OCI-LY3 (cell line): Measurements from ENCODE around the gene SREK1.
"Not testable (repeated sequence)": the region's sequence is repeated elsewhere in the genome, so short reads cannot be mapped to it uniquely, and the experiment has no call there.

Experiments
- H2AFZ ChIP-seq: fragments of 200-600, 300-600 bp; shearing (Covaris generic); 2 replicates; pipeline ENCODE4 v1.6.0; 2014; ENCODE audit warnings: antibody characterized with exemption, low read depth, low read length
- H3K27ac ChIP-seq: fragments of 200-600, 300-600 bp; sonication (generic); 2 replicates; pipeline ENCODE4 v1.5.1; 2014; ENCODE audit warnings: mild to moderate bottlenecking, low read length, moderate library complexity, mixed read lengths
- H3K27me3 ChIP-seq: fragments of 200-600, 300-600 bp; sonication (generic); 2 replicates; pipeline ENCODE4 v1.6.1; 2014; ENCODE audit warnings: low read depth, low read length, mixed read lengths
- H3K36me3 ChIP-seq: fragments of 200-600, 300-600 bp; sonication (generic); replicated peaks from 2 replicates; pipeline ENCODE3; 2014; ENCODE audit warnings: low read depth, low read length, mixed read lengths
- H3K4me1 ChIP-seq: fragments of 300-600, 200-600 bp; sonication (generic); 2 replicates; pipeline ENCODE4 v1.6.1; 2014; ENCODE audit warnings: low read length, mixed read lengths
- H3K4me2 ChIP-seq: fragments of 200-600, 300-600 bp; sonication (generic); 2 replicates; pipeline ENCODE4 v1.6.1; 2014; ENCODE audit warnings: low read length, mixed read lengths
- H3K4me3 ChIP-seq: fragments of 300-600, 200-600 bp; sonication (generic); 2 replicates; pipeline ENCODE4 v1.5.1; 2014; ENCODE audit warnings: antibody characterized with exemption, mild to moderate bottlenecking, low read length, moderate library complexity
- H3K79me2 ChIP-seq: fragments of 300-600, 200-600 bp; shearing (Covaris generic); 2 replicates; pipeline ENCODE4 v1.6.1; 2014; ENCODE audit warnings: mild to moderate bottlenecking, low read length, mixed read lengths
- H3K9ac ChIP-seq: fragments of 300-600, 200-600 bp; shearing (Covaris generic); 2 replicates; pipeline ENCODE4 v1.6.0; 2014; ENCODE audit warnings: mild to moderate bottlenecking, low read length, moderate library complexity
- H3K9me3 ChIP-seq: fragments of 200-600, 300-600 bp; shearing (Covaris generic); 2 replicates; pipeline ENCODE4 v1.6.1; 2014; ENCODE audit warnings: low read length, mixed read lengths; ENCODE audit not compliant: insufficient read depth
- H4K20me1 ChIP-seq: fragments of 200-600, 300-600 bp; sonication (generic); 2 replicates; pipeline ENCODE4 v1.6.1; 2016; ENCODE audit warnings: low read length, mixed read lengths; ENCODE audit not compliant: insufficient read depth
- EZH2phosphoT487 ChIP-seq: fragments of 200-600 bp; shearing (Covaris generic); IDR thresholded peaks from 2 replicates; pipeline ENCODE4 v1.6.1; 2018; ENCODE audit warnings: antibody characterized with exemption, mixed run types, low read depth
- TF ChIP-seq, protein P1 (sequence below): fragments of 200-600, 300-600 bp; sonication (generic); IDR thresholded peaks from 2 replicates; pipeline ENCODE4 v1.5.1; 2014; ENCODE audit warnings: antibody characterized with exemption, low read length, low read depth

Gene SREK1

DNA sequence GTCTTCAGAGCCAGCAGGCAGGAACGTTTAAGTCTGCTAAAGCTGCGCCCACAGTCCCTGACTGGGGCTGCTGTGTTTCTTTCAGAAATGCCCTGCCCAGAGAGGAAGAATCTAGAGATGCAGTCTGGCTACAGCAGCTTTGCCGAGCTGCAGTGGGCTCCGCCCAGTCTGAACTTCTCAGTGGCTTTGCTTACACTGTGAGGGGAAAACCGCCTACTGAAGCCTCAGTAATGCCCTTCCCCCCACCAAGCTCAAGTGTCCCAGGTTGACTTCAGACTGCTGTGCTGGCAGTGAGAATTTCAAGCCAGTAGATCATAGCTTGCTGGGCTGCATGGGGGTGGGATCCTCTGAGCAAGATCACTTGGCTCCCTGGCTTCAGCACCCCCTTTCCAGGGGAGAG is 78.4 kb downstream of the SREK1 start:
- no peak overlapping the region for H3K9ac ChIP-seq
- H3K4me1 ChIP-seq: no peaks in the 10 kb centered on the region
- no peaks in the 10 kb centered on the region for H3K36me3 ChIP-seq
- no peaks in the 10 kb centered on the region for H4K20me1 ChIP-seq
- H3K4me3 ChIP-seq: no peak overlapping the region
- H3K9me3 ChIP-seq: no peaks in the 10 kb centered on the region
- no peak overlapping the region for H3K27ac ChIP-seq
- H2AFZ ChIP-seq: no peak overlapping the region
- H3K79me2 ChIP-seq: no peaks in the 10 kb centered on the region
- TF ChIP-seq, protein P1, sequence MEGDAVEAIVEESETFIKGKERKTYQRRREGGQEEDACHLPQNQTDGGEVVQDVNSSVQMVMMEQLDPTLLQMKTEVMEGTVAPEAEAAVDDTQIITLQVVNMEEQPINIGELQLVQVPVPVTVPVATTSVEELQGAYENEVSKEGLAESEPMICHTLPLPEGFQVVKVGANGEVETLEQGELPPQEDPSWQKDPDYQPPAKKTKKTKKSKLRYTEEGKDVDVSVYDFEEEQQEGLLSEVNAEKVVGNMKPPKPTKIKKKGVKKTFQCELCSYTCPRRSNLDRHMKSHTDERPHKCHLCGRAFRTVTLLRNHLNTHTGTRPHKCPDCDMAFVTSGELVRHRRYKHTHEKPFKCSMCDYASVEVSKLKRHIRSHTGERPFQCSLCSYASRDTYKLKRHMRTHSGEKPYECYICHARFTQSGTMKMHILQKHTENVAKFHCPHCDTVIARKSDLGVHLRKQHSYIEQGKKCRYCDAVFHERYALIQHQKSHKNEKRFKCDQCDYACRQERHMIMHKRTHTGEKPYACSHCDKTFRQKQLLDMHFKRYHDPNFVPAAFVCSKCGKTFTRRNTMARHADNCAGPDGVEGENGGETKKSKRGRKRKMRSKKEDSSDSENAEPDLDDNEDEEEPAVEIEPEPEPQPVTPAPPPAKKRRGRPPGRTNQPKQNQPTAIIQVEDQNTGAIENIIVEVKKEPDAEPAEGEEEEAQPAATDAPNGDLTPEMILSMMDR: no peak
- no peak for TF ChIP-seq EZH2phosphoT487
- H3K4me2 ChIP-seq: no peak overlapping the region
- no peaks in the 10 kb centered on the region for H3K27me3 ChIP-seq

DNA sequence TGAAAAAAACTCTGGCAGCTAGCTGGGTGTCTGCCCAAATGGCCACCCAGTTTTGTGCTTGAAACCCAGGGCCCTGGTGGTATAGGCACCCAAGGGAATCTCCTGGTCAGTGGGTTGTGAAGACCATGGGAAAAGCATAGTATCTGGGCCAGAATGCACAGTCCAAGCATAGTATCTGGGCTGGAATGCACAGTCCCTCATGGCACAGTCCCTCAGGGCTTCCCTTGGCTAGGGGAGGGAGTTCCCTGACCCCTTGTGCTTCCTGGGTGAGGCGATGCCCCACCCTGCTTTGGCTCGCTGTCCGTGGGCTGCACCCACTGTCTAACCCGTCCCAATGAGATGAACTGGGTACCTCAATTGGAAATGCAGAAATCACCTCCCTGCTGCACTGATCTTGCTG is 78.8 kb downstream of the SREK1 start:
- H3K9me3 ChIP-seq, H3K4me2 ChIP-seq, H3K36me3 ChIP-seq, H3K4me1 ChIP-seq, H3K27ac ChIP-seq, H3K79me2 ChIP-seq, H4K20me1 ChIP-seq, H3K9ac ChIP-seq, H3K4me3 ChIP-seq, H3K27me3 ChIP-seq, H2AFZ ChIP-seq: not testable (repeated sequence)

DNA sequence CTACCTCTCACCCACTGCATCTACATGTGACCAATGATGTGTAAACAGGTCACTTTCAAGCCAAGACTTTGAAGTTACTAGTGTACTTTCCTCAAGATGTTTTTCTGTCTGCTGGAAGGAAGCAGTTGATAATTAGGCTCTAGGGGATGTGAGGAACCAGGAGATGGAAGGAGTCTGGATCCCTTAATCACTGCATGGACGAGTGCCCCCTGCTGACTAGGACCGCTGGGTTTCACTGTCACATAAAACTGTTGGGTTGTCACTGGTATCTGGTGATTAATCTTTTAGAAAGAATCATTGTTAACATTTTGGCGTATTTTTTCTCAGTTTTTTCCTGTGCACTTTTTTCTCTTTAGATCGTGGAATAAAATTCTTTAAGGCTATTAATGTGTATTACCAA is 79.5 kb downstream of the SREK1 start:
- TF ChIP-seq EZH2phosphoT487: no peak
- TF ChIP-seq, protein P1: peak; percentile 31
- Histone ChIP-seq H3K36me3 (no peaks in the 10 kb centered on the region), H3K4me1 (no peaks in the 10 kb centered on the region), H3K4me2 (no peak overlapping the region), H3K4me3 (no peak overlapping the region), H2AFZ (no peak overlapping the region), H3K9me3 (no peaks in the 10 kb centered on the region), H4K20me1 (no peaks in the 10 kb centered on the region), H3K27ac (no peak overlapping the region), H3K27me3 (no peaks in the 10 kb centered on the region), H3K9ac (no peak overlapping the region), H3K79me2 (no peaks in the 10 kb centered on the region)

DNA sequence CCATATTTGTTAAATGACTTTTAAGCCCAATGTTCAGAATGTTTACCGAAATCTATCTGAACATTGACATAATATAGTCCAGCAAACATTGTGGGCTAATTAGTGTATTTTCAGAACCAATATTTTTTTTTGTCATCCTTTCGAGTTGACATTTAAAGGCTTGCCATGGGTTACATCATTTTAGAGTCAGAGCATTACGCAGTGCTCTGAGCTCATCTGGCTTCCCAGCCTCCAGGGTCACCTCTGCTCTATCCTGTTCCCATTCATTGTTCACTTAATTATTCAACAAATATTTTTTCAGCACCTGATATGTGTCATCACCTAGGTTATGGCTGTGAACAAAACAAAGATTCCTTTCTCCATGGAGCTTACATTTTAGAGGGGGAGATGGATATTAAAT is 80.2 kb downstream of the SREK1 start:
- Histone ChIP-seq H3K79me2 (no peaks in the 10 kb centered on the region), H3K4me2 (no peak overlapping the region), H3K27ac (no peak overlapping the region), H3K4me1 (no peaks in the 10 kb centered on the region), H3K4me3 (no peak overlapping the region), H2AFZ (no peak overlapping the region), H4K20me1 (no peaks in the 10 kb centered on the region), H3K9me3 (no peaks in the 10 kb centered on the region), H3K9ac (no peak overlapping the region), H3K36me3 (no peaks in the 10 kb centered on the region), H3K27me3 (no peaks in the 10 kb centered on the region)
- TF ChIP-seq EZH2phosphoT487: no peak
- TF ChIP-seq, protein P1: no peak
